Muscle of back (tissue), 11 donors: ENCODE measurements around the gene AGMAT. TPM values are rescaled to one million over a fixed set of nuclear protein-coding genes. Genes with fewer than 3 reads are reported as not detected.

Experiments
- DNase-seq, 3 donors: peaks; one replicate each; pipeline versions ENCODE4 v3.0.0 to v3.0.0-alpha.2; 2013
- polyA plus RNA-seq, 10 donors: library from polyadenylated mRNA; unstranded; fragments of 120-200 nt; gene quantifications; one replicate each; pipeline ENCODE4 v1.2.1, GENCODE V29; 2013; ENCODE audit not compliant: insufficient read length in 10 of 10

Gene AGMAT
- polyA plus RNA-seq, 10 donors, result 1.3 to 3.7 (median 2.7) TPM

DNA sequence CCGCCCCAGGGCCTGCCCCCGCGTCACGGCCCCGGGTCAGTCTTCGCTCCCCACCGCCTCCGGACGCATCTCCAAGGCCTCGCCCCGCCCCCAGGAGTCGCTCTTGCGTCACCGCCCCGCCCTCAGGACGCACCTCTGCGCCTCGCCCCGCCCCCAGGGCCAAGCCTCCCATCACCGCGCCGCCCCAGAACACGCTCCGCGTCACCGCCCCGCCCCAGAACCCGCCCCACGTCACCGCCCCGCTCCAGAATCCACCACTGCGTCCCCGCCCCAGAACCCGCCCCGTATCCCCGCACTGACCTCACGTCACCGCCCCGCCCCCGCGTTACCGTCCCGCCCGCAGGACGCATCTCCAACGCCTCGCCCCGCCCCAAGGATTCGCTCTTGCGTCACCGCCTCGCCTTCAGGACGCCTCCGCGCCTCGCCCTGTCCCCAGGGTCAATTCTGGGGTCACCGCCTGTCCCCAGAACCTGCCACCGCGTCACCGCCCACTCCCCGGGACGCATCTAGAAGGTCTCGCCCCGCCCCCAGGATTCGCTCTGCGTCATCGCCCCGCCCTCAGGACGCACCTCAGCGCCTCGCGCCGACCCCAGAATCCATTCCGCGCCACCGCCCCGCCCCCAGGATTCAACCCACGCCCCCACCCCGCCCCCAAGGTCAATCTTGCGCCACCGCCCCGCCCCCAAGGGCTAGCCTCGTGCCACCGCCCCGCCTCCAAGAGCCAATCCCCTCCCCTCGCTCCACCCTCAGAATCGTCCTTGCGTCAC, 60.4 kb downstream of the AGMAT start:
- DNase-seq, result peak; percentile 98 to 99 (median 99)

DNA sequence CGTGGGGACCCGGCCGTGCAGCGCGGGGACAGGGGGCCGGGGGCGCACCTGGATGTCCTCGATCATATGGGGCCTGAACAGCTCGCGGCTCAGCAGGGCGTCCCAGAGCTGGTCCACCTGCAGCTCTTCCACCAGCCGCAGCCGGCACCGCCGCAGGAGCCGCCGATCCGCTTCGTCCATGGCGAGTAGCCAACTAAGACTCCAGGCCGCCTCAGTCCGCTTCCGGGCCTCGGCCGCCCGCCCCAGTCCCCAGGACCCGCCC, 60.9 kb downstream of the AGMAT start, which contains the start of gene CASP9:
TSS of gene CASP9 (minus strand) at position 195 of the 262 bp plus-strand sequence. CDS start at position 180, 15 bp downstream.
- no peak for DNase-seq

DNA sequence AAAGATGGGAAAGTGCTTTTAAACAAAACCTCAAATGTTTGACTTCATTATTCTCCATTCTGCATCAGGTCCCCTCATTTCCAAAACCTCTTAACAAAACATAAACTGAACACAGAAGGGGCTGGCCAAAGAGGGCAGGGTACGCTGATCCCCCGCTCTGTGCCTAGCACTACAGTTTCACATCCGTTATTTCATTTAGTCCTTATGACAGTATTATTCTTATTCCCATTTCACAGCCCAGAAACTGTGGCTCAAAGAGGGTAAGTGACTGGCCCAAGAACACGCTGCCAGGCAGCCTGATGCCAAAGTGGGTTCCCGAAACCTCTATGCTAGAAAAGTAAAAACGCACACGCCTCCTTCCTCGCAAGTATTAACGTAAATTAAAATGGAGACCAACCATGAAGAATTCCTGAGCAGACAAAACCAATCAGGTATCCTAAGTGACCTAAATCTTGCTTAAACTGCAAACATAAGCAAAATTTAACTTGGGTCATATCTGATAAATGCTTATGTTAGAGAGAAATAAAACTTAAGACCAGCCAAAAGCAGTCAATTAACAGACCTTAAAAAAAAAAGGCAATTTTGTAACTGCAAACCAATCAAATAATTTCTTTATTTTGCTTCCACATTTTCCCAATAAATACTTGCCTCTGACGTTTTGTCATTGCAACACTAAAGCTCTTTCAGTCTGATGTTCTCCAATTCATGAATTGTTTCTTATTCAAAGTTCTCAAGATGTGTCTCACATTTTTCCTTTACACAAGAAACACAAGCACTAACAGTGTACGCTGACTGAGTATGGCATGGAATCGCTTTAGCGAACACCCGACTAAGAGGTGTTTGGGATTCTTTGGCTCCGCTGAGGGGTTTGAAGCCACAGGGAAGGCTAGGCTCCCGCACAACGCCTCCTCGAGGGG, 61.5 kb downstream of the AGMAT start:
- DNase-seq, result peak in 2 of 3 donors; percentile 17 to 27

DNA sequence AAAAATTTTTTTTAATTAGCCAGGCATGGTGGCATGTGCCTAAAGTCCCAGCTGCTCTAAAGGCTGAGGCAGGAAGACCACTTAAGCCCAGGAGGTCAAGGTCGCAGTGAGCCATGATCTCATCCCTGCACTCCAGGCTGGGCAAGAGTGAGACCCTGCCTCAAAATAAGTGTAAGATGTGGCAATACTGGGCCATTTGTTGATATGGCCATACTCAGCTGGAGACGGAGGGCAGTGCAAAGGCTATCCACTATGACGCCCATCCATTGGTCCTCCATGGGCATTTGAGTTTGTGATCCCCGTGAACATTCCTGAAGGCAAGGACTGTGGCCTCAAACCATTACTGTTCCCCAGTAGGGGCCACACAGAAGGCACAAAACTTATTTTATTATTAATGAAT, 62.3 kb downstream of the AGMAT start:
- DNase-seq, result no peak

Other genes with a start within 250 kb of the AGMAT start
- 10 to 100 TPM; 19.6 to 30.9 (median 26.7) TPM for gene EFHD2, start 175.2 kb downstream of the AGMAT start, polyA plus RNA-seq
- gene CTRC, start 146.6 kb downstream of the AGMAT start, polyA plus RNA-seq, result 1 to 10 TPM in 1 of 10 donors, under 1 TPM in 9; 0.13 to 1.4 (median 0.60) TPM
- gene CELA2A, start 128.3 kb downstream of the AGMAT start, polyA plus RNA-seq, result under 1 TPM in 6 of 10 donors, not detected in 4; 0.20 to 0.80 (median 0.49) TPM
- 1 to 10 TPM; 1.3 to 5.5 (median 3.1) TPM for gene CELA2B, start 108.9 kb downstream of the AGMAT start, polyA plus RNA-seq
- gene CASP9, start 60.8 kb downstream of the AGMAT start, polyA plus RNA-seq, result 10 to 100 TPM; 12.6 to 21.4 (median 15.3) TPM
- 10 to 100 TPM; 11.7 to 19.7 (median 15.4) TPM for gene DNAJC16, start 58.2 kb downstream of the AGMAT start, polyA plus RNA-seq
- gene DDI2, start 32.4 kb upstream of the AGMAT start, polyA plus RNA-seq, result 10 to 100 TPM; 12.5 to 25.8 (median 18.9) TPM
- gene PLEKHM2, start 99.3 kb upstream of the AGMAT start, polyA plus RNA-seq, result 10 to 100 TPM; 41.2 to 53.9 (median 46.7) TPM
- 1 to 10 TPM; 2.1 to 7.1 (median 4.6) TPM for gene SLC25A34, start 151.2 kb upstream of the AGMAT start, polyA plus RNA-seq
- not detected for gene TMEM82, start 157.4 kb upstream of the AGMAT start, polyA plus RNA-seq
- 10 to 100 TPM; 18.3 to 38.6 (median 27.5) TPM for gene FBLIM1, start 173.7 kb upstream of the AGMAT start, polyA plus RNA-seq
- 1 to 10 TPM in 5 of 10 donors, under 1 TPM in 5; 0.67 to 2.2 (median 0.95) TPM for gene UQCRHL, start 222.6 kb upstream of the AGMAT start, polyA plus RNA-seq